Stimulated activated CD8-positive, alpha-beta memory T cell treated with anti-CD3 and anti-CD28 coated beads, Interleukin-7, amount 100 ng/mL, for 48 hours (primary cell): ENCODE measurements around the gene SDC3.

Source experiments
- DNase-seq, 2 donors: peaks; one replicate each; pipeline ENCODE4 v3.0.0-alpha.2; 2020; ENCODE audit warnings: low read depth in 1 of 2; ENCODE audit errors: extremely low read depth in 1 of 2

Gene SDC3

GRCh38 chr1:30823969-30824735 lies 84.4 kb downstream of the SDC3 start:
- peak; percentile 38 to 52 for DNase-seq

- DNase-seq: no peak
Observed at GRCh38 chr1:30823627-30823968, 85.0 kb downstream of the SDC3 start.

GRCh38 chr1:30822966-30823581 lies 85.5 kb downstream of the SDC3 start:
- DNase-seq: no peak

DNA sequence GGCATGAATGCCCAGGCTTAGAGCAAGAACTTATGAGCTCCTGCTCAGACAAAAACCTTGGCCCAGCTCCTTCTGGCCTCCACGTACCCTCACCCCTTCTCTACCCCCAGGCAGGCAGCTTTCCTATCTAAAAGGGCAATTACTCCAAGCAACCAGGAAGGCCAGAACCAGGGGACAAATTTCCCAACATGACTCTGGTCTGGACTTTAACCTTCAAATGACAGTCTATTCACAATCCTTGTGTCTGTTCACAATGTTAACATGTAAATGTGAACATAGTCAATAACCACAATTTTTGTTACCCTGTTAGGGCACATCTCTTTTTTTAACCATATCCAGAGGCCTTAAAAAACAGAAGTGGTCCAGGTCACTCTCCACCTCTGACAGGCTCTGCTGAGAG lies 86.6 kb downstream of the SDC3 start:
- DNase-seq: no peak

DNA sequence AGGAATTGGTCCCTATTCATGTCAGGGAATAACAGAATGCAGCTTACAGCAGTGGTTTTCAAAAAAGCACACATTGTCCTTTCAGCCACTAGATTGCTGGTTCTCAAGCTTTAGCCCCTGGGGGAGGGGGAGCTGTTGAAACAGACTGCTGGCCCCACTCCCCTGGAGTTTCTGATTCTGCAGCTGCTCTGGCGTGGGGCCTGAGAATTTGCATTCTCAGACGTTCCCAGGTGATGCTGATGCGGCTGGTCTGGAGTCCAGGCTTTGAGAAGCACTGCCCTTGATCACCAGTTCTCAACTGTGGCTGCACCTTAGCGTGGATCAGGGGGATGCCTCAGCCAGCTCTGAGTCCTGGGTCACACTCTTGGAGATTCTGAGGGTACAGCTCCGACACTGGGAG lies 88.3 kb downstream of the SDC3 start:
- DNase-seq: no peak
